GM18868 (cell line): ENCODE data around the gene SLC23A3.
"Not testable (repeated sequence)": the region's sequence is repeated elsewhere in the genome, so short reads cannot be mapped to it uniquely, and the experiment has no call there.

ENCODE experiments used
- ATAC-seq: cut with Tn5 transposase; IDR thresholded peaks from one replicate; pipeline ENCODE4 v1.9.1; 2021; ENCODE audit warnings: mild to moderate bottlenecking, moderate library complexity; ENCODE audit not compliant: unreplicated experiment

Gene SLC23A3

GRCh38 chr2:219205981-219206327, 36.1 kb upstream of the SLC23A3 start:
- no peak for ATAC-seq

DNA sequence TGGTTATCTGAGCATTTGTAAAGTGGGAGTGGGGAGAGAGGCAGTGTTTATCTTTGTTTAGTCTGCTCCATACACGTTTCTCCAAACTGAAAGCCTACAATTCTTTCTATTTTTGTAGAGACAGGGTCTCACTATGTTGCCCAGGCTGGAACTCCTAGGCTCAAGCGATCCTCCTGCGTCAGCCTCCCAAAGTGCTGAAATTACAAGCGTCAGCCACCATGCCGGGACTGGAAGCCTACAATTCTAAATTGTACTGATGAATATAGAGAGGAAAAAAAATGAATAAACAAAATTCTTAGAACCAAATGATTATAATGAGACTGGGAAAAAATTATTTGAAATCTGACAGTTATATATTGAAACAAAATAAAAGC, 35.3 kb upstream of the SLC23A3 start:
- no peak for ATAC-seq

GRCh38 chr2:219204425-219205164, 34.8 kb upstream of the SLC23A3 start:
- ATAC-seq, result no peak

- not testable (repeated sequence) for ATAC-seq
Observed at GRCh38 chr2:219201331-219201730, 31.5 kb upstream of the SLC23A3 start.

DNA sequence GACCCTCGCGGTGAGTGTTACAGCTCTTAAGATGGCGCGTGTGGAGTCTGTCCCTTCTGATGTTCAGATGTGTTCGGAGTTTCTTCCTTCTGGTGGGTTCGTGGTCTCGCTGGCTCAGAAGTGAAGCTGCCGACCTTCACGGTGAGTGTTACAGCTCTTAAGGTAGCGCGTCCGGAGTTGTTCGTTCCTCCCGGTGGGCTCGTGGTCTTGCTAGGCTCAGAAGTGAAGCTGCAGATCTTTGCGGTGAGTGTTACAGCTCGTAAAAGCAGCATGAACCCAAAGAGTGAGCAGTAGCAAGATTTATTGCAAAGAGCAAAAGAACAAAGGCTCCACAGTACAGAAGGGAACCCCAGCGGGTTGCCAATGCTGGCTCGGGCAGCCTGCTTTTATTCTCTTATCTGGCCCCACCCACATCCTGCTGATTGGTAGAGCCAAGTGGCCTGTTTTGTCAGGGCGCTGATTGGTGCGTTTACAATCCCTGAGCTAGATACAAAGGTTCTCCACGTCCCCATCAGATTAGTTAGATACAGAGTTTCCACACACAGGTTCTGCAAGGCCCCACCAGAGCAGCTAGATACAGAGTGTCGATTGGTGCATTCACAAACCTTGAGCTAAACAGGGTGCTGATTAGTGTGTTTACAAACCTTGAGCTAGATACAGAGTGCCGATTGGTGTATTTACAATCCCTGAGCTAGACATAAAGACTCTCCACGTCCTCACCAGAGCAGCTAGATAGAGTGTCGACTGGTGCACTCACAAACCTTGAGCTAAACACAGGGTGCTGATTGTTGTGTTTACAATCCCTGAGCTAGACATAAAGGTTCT, 30.9 kb upstream of the SLC23A3 start:
- ATAC-seq, result not testable (repeated sequence)

DNA sequence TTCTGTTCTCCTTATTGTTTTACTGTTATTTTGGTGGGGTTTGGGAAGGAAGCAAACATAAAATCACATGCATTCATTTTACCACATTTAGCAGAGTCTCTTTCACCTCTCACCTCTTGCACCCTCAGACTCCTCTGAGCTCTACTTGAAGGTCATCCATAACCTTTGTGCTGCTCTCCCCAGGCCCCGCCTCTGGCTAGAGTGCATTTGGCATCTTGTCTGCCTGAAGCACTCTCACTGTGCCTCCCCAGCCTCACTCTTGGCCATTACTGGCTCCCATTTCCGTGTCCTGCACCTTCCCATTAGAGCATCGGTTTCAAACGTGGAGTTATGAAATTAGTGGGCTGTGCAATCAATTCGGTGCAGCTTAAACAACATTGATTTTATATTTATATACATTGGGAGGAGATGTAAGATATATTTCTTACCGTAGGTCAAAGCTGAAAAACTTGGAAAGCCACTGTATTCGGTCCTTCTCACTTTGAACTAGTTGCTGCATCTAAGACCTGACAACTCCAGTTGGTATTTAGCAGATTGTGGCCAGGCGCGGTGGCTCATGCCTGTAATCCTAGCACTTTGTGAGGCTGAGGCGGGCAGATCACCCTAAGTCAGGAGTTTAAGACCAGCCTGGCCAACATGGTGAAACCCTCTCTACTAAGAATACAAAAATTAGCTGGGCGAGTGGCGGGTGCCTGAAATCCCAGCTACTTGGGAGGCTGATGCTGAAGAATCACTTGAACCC, 29.8 kb upstream of the SLC23A3 start:
- no peak for ATAC-seq

- ATAC-seq, result no peak
Observed at GRCh38 chr2:219198974-219199373, 29.1 kb upstream of the SLC23A3 start.

GRCh38 chr2:219197388-219197787, 27.6 kb upstream of the SLC23A3 start:
- no peak for ATAC-seq

DNA sequence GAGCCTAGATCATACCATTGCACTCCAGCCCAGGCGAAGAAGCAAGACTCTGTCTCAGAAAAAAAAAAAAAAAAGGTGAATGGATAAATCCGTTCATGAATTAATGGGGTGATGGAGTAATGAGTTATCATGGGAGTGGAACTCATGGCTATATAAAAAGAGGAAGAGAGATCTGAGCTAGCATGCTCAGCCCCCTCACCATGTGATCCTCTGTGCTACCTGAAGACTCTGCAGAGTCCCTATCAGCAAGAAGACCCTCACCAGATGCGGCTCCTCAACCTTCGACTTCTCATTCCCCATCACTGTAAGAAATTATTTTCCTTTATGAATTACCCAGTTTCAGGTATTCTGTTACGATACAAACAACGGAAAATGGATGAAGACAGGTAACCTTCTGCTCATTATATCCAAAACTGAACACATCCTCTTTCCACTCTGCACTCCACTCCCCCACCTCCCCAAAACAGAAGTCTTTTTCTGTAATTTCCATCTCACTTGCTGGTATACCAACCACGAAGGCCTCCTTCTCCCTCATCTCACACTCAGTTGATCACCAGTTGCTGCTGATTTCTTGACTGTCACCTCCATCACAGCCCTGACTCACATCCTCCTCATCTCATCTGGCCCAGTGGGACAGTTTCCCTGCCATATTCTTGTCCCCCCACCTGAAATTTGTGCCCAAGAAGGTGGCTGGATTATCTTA, 17.1 kb upstream of the SLC23A3 start:
- no peak for ATAC-seq

- no peak for ATAC-seq
Observed at GRCh38 chr2:219184121-219184520, 14.3 kb upstream of the SLC23A3 start.

- ATAC-seq, result no peak
Observed at GRCh38 chr2:219183151-219183772, 13.4 kb upstream of the SLC23A3 start.

DNA sequence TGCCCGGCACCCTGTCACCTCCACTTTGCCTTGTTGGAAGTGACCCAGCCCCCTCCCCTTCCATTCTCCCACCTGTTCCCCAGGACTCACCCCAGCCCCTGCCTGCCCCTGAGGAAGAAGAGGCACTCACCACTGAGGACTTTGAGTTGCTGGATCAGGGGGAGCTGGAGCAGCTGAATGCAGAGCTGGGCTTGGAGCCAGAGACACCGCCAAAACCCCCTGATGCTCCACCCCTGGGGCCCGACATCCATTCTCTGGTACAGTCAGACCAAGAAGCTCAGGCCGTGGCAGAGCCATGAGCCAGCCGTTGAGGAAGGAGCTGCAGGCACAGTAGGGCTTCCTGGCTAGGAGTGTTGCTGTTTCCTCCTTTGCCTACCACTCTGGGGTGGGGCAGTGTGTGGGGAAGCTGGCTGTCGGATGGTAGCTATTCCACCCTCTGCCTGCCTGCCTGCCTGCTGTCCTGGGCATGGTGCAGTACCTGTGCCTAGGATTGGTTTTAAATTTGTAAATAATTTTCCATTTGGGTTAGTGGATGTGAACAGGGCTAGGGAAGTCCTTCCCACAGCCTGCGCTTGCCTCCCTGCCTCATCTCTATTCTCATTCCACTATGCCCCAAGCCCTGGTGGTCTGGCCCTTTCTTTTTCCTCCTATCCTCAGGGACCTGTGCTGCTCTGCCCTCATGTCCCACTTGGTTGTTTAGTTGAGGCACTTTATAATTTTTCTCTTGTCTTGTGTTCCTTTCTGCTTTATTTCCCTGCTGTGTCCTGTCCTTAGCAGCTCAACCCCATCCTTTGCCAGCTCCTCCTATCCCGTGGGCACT, 12.7 kb upstream of the SLC23A3 start:
- no peak for ATAC-seq

DNA sequence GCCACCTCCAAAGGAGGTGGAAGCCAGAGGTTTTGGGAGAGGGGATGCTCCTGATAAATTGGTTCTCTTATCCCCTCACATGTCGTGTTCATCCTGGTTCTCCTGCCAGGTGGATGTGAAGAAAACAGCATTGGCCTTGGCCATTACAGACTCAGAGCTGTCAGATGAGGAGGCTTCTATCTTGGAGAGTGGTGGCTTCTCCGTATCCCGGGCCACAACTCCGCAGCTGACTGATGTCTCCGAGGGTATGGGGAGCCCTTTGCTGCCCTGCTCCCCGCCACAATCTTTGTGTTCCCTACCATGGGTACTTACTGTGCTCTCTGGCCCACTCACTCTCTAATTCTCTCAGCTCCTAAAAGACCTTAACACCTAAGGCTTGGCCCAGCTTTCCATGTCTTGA, 11.7 kb upstream of the SLC23A3 start:
- no peak for ATAC-seq

DNA sequence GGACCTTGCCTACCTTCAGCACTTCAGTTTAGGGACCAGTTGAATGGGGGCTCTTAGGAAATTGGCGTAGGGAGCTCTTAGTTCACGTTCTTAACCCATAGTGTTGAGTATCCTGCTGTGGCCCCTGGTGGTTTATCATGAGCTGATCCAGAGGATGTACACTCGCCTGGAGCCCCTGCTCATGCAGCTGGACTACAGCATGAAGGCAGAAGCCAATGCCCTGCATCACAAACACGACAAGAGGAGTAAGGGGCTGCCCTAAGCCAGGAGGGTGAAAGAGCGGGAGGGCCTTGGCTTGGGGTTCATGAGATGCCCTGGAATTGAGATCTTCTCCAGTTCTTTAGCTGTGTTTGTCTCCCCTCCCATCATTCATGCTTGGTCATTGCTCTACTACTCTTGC, 11.1 kb upstream of the SLC23A3 start:
- ATAC-seq, result no peak

- ATAC-seq, result no peak
Observed at GRCh38 chr2:219179601-219180465, 10.0 kb upstream of the SLC23A3 start.

GRCh38 chr2:219178377-219179175, 8.7 kb upstream of the SLC23A3 start:
- peak; percentile 13 for ATAC-seq

DNA sequence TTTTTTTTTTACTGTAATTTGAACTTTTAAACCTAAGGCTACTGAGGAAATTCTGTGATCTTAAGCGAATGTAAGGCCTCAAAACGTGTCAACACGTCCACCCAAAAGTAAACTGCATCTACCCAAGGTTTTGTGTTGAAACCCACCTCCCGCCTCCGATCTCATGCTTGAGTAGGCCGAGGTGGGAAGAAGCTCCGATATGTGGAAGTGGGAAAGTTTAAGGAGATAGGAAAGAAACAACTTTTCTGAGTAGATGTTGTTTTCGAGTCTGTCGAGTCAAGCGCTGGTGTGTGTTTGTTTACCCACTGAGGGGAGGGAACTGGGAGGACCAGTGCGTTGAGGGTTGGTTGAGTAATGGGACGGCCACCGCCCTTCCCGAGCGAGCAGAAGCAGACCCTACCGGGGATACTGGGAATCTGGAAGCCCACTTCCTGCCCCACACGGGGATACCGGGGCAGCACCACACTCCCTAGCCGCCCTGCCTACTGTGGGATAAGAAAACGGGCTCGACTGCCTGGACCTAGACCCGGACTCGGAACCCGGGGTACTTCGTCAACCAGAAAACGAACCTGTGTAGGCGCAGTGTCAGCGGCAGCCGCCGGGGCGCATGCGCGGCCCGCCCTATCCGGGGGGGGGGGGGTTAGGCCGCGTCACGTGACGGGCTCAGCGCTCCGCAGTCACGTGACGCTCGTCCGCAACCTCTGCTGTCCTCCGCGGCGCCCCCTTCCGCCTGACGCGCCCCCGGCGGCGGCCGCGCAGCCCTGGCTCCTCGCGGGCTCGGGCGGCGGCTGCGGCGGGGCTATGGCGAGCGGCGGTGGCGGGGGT, 7.9 kb upstream of the SLC23A3 start, which contains the start of gene RETREG2:
Gene RETREG2, plus strand, starts transcription at position 724 of the 825 bp plus-strand sequence. Its CDS starts 78 bp downstream, at position 802.
- peak; percentile 45 for ATAC-seq
